SW 1271 (cell line): ENCODE results near the gene ETNK1.
"Not testable (repeated sequence)": the region's sequence is repeated elsewhere in the genome, so short reads cannot be mapped to it uniquely, and the experiment has no call there.

Source experiments
- DNase-seq, 2 experiments: peaks; one replicate each; lab custom pipeline; 2025; lab: John Stamatoyannopoulos, UW

ETNK1 gene

DNA sequence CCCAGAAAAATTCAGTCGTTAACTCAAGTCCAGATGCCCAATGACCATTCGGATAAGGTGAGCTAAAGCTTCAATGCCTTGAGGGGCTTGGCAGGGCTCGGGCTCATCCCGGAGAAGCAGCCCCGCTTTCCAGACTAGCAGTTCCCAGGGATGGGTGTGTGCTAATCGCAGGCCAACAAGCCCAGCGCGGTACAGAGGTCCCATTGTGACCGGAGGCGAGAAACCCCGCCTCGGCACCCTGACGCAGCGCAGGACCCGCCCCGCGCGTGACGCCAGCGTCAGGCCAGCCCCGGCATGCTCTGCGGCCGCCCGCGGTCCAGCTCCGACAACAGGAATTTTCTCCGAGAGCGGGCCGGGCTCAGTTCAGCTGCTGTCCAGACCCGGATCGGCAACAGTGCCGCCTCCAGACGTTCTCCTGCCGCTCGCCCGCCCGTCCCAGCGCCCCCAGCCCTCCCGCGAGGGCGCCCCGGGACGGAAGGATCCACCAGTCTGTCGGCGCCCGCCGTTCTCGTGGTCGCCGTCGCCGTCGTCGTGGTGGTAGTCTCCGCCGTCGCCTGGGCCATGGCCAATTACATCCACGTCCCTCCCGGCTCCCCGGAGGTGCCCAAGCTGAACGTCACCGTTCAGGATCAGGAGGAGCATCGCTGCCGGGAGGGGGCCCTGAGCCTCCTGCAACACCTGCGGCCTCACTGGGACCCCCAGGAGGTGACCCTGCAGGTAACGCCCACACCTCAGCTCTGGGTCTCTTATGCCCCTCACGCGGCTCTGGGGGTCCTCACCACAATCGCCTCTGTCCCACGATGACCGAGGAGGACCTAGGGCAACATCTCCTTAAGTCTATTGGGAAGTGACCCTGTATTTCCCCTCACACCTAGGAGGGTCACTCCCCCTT, at the start of gene ETNK1:
ETNK1 (plus strand) TSS at position 302 of the 892 bp plus-strand sequence; CDS start at position 562, 260 bp downstream.
- peak; percentile 73 to 89 for DNase-seq

GRCh38 chr12:22576065-22576464, 48.9 kb upstream of the ETNK1 start:
- DNase-seq: no peak

- no peak for DNase-seq
Observed at GRCh38 chr12:22576473-22576872, 48.5 kb upstream of the ETNK1 start.

DNA sequence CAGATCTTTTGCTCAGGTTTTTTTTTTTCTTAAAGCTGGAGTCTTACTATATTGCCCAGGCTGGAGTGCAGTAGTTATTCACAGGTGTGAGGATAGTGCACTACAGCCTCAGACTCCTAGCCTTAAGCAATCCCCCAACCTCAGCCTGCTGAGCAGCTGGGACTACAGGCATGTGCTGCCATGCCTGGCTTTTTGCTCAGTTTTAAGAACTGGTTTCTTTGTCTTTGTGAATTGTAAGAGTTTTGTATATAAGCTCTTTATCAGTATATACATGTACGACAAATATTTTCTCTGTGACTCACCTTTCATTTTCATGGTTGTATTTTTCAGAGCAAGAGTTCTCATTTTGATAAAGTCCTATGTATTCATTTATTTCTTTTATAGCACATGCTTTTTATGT, 47.3 kb upstream of the ETNK1 start:
- no peak for DNase-seq

GRCh38 chr12:22578328-22578727, 46.6 kb upstream of the ETNK1 start:
- DNase-seq: no peak

GRCh38 chr12:22588817-22589216, 36.2 kb upstream of the ETNK1 start:
- no peak for DNase-seq

DNA sequence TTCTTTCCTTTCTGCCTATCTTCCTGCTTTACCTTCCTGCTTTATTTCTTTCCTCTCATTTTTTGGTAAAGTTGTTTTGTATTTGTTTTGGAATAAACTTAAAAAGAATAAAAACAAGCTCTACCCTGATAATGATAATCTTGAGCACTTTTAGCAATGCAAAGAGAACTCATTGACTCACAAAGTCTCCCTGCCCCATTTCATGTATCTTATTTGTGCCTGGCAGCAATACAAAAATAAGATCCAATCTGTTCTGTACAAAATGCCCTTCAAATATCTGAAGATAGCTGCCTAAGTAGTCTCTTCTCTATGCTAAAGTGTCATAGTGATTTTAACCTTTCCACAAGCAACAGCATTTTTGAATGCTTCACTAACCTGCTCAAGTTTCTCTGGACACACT, 31.1 kb upstream of the ETNK1 start:
- DNase-seq: no peak

DNA sequence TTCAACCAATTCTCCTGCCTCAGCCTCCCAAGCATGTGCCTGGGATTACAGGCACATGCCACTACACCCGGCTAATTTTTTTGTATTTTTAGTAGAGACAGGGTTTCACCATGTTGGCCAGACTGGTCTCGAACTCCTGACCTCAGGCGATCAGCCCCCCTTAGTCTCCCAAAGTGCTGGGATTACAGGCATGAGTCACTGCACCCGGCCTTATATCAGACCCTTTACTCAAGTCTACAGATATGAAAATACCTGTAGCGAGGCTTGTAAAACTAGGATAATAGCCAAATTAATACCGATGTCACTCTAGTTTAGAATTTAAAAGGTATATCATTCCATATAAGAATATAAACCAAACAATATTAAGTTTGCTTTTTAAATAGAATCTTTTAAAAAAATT, 27.4 kb upstream of the ETNK1 start:
- not testable (repeated sequence) for DNase-seq

- DNase-seq: no peak
Observed at GRCh38 chr12:22598141-22598762, 26.7 kb upstream of the ETNK1 start.

DNA sequence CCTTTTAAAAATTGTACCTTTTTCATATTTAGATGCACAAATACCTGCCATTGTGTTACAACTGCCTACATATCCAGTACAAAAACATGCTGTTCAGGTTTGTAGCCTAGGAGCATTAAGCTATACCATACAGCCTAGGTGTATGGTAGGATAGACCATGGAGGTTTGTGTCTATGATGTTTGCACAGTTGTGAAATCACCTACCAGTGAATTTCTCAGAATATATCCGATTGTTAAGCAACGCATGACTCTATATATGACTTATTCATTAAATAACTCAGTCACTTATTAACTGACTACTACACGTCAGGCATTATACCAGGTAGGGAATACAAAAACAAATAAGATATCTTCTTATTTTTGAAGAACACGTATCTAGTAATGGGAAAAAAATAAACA, 26.2 kb upstream of the ETNK1 start:
- DNase-seq: no peak

- DNase-seq: no peak
Observed at GRCh38 chr12:22600181-22600580, 24.8 kb upstream of the ETNK1 start.

DNA sequence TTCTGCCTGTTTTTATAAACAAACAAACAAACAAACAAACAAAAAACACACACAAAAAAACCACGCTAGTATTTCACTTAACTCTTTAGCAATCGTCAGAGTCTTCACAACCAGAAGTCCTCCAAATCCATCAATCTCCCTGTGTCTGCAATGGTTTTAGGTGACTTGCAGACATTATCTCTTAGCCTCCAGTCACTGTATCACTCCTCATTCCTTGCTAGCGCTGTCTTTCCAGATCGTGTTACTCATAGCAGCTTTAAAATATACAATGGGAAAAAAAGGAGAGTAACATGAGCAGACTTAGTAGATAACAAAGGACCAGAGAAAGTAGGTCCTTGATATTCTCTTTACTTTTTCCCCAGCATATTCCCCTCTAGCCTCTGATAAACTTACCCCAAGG, 15.5 kb upstream of the ETNK1 start:
- DNase-seq: no peak

DNA sequence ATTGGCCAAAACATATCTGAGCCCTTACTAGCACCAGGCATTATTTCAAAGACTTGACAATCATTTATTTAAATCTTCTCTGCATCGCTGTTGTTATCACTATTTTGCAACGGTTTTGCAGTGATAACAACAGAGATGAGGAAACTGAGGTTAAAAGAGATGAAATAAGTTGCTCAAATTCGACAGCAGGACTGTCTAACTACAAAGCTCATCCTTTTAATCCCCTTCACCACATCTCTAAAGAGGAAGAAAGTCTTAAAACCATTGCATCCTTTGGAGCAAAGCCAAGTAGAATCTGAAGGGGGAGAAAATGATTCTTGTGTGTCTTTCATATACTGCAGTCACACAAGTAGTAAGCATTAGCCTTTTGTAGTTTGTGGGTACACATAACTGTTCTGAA, 14.8 kb upstream of the ETNK1 start:
- no peak for DNase-seq

- not testable (repeated sequence) for DNase-seq
Observed at GRCh38 chr12:22612822-22613221, 12.1 kb upstream of the ETNK1 start.

DNA sequence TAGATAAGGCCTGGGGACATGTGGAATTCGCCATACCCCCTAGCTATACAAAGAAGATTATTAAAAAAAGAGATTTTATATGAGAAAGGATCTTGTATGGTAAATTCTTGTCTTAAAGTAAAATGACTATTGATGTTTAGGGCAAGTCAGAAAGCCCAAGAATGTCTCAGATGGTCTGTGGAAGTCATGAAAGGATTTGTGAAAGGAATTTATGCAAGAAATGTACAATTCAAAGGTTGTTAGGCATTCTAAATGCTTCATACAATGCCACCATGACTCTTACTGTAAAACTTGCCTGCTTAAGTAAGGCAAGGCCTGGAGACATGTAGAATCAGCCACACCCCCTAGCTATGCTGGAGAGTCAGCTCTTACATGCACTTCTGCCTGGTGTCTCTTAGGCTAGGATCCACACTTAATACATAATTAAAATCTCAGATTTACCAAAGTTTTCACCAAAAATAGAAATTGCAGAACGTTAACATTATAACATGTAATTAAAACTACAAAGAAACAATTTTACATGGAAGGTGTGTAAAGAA, 8.9 kb upstream of the ETNK1 start:
- DNase-seq: no peak

DNA sequence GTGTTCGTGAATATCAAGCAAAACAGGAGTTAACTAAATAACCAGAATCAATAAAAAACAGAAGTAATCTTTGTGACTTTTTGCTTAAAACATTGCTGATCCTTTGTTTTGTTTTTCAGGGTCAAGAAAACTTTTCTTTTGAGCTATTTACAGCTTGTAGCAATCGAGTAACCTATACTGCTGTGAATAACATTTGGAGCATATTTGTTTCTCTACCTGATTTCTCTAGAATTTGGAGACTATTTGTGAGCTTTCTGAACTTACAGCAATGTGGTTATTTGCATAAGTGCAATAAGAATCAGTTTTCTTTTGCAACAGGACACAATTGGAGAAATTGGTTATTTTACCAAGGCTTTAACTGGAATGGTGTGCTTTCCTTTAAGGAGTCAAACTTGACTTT, 7.3 kb upstream of the ETNK1 start:
- DNase-seq: no peak

DNA sequence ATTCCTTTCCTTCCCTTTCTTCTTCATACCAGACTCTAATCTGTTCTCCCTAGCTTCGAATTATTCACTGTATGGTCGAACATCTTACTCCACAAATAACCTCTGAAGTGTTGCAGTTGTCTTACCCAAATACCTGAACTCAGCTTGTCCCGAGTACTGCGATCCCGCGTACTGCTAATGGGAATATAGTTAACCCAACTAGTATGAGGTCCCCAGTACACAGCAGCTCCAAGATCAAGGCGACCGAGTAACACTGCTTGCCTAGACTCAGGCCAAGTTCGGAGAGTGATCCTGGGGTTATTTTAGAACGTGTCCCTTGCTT, 462 bp upstream of the ETNK1 start:
- no peak for DNase-seq

GRCh38 chr12:22625762-22626294, 857 bp downstream of the ETNK1 start:
- DNase-seq: peak in 1 of 2 experiments; percentile 63

DNA sequence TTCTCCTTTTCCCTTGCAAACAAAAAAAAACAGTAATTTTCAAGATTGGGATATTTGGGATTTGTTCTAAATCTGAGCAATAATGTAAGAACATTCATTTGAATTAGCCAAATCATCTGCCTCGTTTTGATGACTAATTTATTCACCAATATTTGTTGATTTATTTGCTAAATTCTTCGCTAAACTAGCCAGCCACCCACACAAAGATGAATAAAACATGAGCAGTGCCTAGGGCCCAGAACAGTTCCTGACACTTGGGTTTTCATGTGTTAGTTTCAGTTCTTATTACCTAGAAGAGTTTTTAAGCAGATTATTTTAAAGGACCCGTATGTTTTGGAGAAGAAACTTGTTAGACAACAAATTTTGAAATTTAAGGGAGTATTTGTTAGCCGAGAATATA, 1.4 kb downstream of the ETNK1 start:
- DNase-seq: no peak

- no peak for DNase-seq
Observed at GRCh38 chr12:22627371-22627770, 2.4 kb downstream of the ETNK1 start.

DNA sequence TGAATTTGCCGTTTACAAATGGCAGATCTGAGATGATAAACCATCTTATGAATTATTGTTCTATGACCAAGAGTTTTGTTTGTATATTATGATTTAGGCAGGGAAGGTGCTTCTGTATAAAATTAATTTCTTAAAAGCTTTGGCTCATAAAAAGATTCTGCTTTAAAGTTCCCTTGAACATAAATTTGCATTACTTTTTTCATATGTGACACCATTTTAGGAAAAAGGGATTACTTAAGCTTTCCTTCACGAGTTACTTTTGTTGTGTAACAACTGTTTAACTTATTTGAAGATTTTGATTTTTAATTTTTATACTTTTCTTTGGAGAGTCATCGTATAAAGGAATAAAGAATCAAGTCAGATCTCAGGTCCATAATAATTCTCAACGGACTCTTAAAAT, 3.3 kb downstream of the ETNK1 start:
- no peak for DNase-seq

GRCh38 chr12:22631863-22632463, 7.0 kb downstream of the ETNK1 start:
- peak in 1 of 2 experiments; percentile 38 for DNase-seq

- no peak for DNase-seq
Observed at GRCh38 chr12:22634883-22635282, 9.9 kb downstream of the ETNK1 start.
